Stimulated activated CD8-positive, alpha-beta memory T cell treated with anti-CD3 and anti-CD28 coated beads, Interleukin-4, amount 100 ng/mL, for 48 hours (primary cell): ENCODE data around the gene KCTD18.

Source experiments
- DNase-seq: peaks from one replicate; pipeline ENCODE4 v3.0.0-alpha.2; 2020

KCTD18 gene

DNA sequence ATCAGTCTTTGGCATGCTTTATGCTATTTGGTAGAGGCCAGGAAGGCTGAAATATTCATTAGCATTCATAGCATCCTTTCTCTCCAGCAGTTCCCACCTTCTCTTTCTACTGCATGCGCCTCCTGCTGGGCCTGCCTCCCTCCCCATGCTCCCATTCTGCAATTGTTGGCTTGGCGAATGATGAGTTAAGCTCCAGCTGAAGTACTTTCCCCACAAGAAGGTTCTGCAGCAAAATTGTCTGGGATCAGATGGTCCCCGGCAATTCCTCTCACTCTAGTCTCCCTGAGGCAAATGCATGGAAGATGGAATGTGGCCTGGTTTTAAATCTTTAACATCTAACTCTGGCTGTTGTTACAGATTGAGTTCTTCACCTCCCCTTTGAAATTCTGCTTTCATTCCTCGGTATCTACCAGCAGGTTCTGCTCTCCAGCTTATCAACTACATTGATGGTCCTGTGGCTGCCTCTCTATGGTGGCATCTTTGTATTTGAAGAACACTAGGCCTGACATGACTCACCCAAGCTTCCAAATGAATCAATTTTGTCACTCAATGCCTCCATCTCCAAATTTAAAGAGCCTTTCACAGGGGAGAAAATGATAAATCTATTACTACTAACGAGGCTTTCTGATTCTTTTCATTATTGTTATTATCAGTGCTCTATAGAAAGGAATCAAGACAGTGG lies 55.9 kb downstream of the KCTD18 start:
- DNase-seq, result no peak

DNA sequence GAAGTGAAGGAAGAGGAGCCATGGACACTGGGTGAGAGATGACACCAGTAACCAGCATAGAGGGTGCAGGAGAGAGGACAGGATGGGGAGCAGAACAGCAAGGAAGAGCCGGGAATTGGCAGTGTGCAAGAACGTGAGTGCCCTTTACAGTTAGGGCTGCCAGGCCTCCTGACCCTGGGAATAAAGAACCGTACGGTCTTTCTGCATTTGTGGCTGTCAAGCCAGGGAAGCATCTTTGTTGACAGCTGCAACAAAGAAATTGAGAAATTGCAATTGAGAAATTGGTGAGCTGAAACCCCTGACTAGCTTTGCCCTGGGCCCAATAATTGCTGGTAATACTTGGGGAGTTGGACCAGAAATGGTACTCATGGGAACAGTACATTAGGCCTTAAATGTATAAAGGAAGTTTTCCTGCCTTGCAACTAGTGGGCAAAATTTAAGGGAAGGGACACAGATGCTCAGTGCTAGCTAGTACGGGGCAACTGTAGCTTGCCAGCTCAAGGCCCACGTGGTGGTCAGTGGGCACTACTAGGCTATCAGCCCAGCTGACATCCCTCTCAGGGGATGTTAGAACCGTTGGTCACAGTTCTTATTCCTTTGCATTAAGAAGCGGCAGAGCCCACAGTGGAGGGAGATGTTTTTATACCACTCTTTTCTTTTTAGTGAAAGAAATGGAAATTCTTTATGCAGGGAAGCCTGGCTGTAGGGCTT lies 56.6 kb downstream of the KCTD18 start:
- no peak for DNase-seq

DNA sequence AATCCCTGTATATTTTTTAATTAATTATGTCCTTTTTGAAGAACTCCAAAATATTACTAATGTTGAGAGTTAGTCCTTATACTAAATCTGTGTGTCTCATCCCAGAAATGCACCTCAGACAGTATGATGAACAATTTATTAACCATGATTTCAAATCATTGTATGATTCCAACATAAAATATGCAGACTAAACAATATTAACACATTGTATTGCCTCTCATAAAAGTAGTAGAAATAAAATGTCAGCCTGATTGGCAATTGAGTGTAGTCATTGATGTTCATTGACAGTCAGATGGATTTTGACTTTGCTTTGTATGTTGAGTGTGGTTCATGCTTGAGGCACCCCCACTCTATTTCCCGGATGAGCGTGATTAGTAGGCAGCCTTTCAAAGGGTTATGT lies 57.5 kb downstream of the KCTD18 start:
- DNase-seq, result no peak

DNA sequence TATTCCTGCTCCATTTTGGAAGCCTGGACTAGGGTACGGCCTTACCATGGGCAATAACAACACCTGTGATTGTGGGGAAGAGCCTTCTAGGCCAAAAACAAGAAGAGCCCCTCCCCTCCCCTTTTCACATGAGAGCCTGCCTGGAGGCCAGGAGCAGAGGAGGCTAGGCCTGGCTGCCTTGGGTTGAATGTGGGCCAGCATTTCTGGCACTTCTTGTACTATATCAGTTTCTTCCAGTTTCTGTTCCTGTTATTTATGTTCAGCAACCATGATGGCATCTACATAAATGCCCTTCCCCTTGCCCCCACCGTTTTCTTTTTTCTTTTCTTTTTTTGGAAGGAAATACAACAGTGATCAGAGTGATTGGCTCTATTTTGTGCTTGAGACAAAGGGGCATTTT lies 58.4 kb downstream of the KCTD18 start:
- no peak for DNase-seq

DNA sequence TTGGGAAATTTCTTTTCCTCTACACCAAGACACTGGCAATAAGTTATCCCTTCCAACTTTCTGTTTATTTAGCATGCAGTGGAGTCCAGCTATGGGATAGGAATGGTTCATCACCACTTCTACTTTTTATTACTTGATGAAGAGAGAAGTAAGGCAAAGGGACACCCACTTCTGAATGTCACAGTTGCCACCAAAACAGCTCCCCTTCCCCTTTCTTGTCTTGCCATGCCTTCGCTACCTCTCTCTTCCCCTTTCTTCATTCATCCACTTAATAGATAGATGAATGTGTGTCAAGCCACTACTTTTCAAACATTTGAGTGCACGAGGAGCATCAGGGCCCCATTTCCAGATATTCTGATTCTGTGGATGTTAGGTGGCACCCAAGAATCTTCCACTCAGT lies 59.6 kb downstream of the KCTD18 start:
- DNase-seq, result no peak

DNA sequence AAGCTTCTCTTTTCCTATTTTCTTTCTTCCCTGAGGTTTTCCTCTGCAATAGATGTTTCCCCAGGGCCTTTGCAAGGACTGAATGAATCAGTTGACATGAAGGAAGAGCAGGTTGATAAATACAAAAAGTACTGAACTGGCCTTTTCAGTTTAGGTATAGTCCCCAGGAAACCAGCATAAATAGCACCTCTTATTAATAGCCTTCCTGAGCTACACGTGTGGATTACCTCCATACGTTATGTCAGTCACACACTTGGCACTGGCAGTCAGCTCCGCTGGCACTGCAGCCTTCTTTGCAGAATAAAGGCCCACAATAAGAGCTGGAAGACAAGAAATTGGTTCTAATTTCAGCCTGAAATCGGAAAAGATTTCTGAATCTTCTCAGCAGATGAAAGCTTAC lies 60.7 kb downstream of the KCTD18 start:
- no peak for DNase-seq

DNA sequence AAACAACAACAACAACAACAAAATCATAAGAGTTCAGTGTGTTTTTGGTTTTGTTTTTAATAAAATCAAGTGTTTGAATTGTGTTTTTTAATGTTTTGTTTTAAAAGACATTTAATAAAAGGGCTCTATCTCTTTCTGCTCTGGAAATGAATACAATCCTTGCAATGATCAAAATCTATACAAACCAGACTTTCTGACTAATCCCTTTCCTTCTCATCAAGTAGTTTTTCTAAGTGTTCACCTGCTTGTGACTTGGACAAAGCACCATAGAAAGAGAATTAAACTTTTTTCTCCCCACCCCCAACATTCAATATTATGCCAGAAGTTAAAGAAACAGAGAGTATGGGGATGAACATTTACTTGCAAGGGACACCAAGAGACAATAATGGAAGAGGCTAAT lies 61.4 kb downstream of the KCTD18 start:
- no peak for DNase-seq

DNA sequence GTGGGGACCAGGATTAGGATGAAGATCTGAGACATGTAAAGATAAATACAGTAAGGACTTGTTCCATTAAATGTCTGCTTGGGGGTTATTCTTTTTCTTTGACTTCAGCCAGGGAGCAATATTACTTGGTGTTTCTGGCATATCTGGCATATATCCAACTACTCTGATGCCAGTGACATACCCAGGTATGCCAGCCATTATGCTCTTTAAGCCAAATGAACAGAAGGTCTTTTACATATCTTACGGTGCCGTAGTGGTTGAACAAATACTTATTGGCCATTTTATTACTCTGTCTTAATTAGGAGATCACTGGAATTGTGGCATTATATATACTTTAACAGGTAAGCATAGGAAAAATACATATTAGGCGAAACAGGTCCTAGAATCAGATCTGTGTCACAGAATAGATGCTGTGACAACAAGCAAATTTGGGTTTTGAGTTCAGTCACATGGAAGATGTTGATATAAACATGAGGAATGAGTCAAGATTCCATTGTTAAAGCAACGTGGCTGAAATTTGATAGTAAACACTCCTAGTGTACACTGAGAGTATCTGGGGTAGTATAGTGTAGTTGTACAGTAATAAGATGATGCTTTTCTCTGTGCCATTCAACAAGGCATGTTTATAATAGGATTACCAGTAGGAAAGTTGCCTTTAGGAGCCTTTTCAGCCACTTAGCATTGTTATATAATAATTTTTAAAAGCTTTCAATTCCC lies 62.6 kb downstream of the KCTD18 start:
- no peak for DNase-seq

DNA sequence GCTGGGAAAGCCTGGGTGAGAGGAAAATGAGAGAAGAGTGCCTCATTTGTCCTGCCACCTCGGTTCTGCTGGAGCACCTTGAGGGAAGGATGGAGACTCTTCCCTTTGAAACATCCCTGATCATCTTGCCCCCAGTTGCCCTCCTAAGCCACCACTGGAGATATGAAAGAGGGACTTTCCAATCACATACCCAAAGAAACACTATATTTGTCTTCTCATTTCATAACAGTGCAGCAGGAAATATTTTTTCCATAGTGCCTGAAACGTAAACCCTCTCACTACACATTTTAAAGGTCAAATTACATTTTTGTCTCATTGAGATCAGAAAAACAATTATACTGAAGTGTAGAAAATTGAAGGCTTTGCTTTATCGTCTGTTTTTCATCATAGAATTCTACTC lies 63.3 kb downstream of the KCTD18 start:
- DNase-seq, result no peak

DNA sequence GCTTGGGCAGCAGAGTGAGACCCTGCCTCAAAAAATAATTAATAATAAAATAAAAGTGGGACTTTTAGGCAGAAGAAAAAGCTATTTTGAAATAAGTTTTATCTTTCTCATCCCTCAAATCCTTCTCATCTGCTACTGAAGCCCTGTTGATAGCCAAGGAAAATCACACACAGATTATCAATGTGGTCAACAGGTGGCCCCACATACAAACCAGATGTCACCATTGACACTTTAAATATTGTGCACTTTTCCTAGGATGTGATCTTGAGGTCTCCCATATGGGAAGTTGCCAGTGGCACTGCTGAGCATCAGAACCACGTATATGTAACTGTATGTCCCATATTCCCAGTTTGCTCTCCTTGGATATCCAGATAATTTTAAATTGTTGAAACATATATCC lies 64.6 kb downstream of the KCTD18 start:
- DNase-seq, result no peak

DNA sequence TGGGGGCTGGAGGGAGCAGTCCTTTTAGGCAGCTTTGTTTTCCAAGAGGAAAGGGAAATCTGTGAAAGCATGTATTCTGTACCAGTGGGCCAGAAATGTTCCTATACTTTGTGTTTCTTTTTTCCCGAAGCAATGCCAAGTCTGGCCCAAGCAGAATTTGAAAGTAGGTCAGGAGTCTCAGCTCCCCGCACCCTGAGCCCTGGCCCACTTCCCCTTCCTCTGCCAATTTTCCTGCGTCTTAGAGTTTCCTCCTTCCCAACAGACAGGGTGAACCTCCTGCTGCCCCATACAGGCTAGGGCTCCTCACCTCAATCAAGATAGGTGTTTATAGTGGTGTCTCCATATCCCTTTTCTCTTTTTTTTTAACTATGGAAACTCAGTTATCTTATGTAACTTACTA lies 65.3 kb downstream of the KCTD18 start:
- no peak for DNase-seq

DNA sequence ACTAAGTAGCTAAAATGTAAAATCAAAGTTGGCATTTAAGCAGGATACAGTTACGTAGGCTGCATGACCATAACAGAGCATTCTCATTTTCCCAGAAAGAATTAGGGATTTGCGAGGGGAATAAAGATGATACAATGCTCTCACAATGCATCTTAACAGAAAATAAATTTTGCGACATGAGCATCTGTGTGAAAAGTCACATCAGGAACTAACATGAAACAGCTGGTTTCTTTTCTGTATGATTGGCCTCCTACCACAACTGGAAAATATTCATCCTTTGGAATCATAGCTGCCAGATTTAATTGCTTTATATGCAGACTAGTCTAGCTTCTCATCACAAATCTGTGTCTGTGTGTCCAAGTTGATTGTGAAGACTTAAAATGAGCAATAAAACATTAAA lies 66.0 kb downstream of the KCTD18 start:
- no peak for DNase-seq

DNA sequence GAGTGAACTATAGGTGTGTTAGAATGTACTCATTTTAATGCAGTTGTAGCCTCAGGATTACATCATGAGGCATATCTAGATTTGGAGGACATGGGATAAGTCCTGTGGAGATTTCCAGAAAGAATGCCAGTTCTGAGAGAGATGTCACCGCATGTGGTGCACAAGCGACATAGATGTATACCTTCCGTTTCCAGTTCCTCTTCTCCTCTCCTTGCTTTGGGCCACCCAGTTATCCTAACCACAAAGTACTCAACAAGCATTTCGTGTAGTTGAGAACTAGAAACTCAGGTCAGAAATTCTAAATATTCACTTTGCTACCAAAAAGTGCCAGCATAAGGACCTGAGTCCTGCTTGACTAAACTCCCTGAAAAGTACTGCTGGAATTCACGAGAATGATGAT lies 66.5 kb downstream of the KCTD18 start:
- no peak for DNase-seq

DNA sequence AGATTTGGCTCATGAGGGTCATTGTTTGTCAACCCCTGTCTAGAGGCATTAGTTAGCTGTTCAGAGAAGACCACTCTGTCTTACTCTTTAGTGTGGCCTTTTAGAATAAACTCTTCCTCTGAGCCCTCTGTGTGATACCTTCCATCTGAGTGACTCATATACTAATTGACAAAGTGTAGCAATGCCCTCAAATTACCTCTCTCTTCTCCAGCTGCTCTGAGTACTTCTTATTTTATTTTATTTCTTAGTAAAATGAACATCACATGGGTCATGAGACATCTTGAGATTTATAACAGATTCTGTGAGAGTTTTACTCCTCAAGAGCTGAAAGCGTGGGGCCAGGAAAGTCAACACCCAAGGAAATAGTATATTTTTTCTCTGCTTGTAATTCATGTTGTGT lies 67.4 kb downstream of the KCTD18 start:
- no peak for DNase-seq

DNA sequence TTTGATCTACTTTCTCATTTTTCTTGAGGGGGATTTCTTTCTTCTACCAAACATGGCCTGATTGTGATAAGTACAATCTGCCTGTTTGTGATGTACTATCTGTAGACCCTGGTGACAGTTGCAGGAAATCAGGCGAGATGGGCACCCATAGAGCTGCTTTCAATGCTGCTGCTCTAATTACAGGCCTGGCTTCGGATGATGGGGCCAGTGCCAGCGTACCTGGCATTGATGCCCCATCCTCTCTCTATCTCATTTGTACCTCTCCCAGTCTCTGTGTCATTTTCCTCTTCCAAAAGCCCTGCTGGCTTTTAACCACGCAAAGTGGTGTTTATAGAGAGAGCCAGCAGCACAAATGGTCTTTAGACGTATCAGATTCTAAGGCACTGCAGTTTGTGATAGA lies 69.9 kb downstream of the KCTD18 start:
- DNase-seq, result no peak
